Ammon's horn (tissue), 1 donor: ENCODE measurements around the gene MYL4.

Experiments used
- DNase-seq: peaks from one replicate; pipeline ENCODE4 v3.0.0-alpha.2; 2016; ENCODE audit warnings: low spot score

The MYL4 gene

GRCh38 chr17:47273245-47273644, 64.1 kb downstream of the MYL4 start:
- DNase-seq, result no peak
